A172 (cell line): ENCODE results near the gene PKDCC. TPM values are rescaled to one million over a fixed set of nuclear protein-coding genes. Genes with fewer than 3 reads are reported as not detected.
A peak's percentile ranks its signal among the peaks of the same experiment; 100 is the strongest.
"Not testable (repeated sequence)": the region's sequence is repeated elsewhere in the genome, so short reads cannot be mapped to it uniquely, and the experiment has no call there.

Experiments
- DNase-seq: peaks from one replicate; pipeline ENCODE4 v3.0.0-alpha.2; 2015; ENCODE audit warnings: low spot score
- total RNA-seq: library from RNA; depleted of rRNA; stranded (reverse); fragments of >200 nt; shearing (Covaris generic); gene quantifications from 2 replicates; pipeline ENCODE4 v1.2.3, GENCODE V29; 2014

The PKDCC gene
- total RNA-seq, 1 experiment from 2014 or later, result 4.8 TPM

- DNase-seq, result not testable (repeated sequence)
Observed at GRCh38 chr2:42065753-42066152, 17.9 kb downstream of the PKDCC start.

- not testable (repeated sequence) for DNase-seq
Observed at GRCh38 chr2:42067001-42067400, 19.2 kb downstream of the PKDCC start.

GRCh38 chr2:42067521-42067920 lies 19.7 kb downstream of the PKDCC start:
- no peak for DNase-seq

GRCh38 chr2:42068571-42069178 lies 20.9 kb downstream of the PKDCC start:
- DNase-seq, result no peak

- no peak for DNase-seq
Observed at GRCh38 chr2:42069568-42069967, 21.7 kb downstream of the PKDCC start.

- DNase-seq, result no peak
Observed at GRCh38 chr2:42071791-42072190, 24.0 kb downstream of the PKDCC start.

GRCh38 chr2:42072349-42073118 lies 24.7 kb downstream of the PKDCC start:
- peak; percentile 28 for DNase-seq

- DNase-seq, result no peak
Observed at GRCh38 chr2:42073739-42074503, 26.1 kb downstream of the PKDCC start.

- DNase-seq, result no peak
Observed at GRCh38 chr2:42074661-42075060, 26.8 kb downstream of the PKDCC start.

- no peak for DNase-seq
Observed at GRCh38 chr2:42076357-42077225, 28.8 kb downstream of the PKDCC start.

- DNase-seq, result no peak
Observed at GRCh38 chr2:42077343-42077742, 29.5 kb downstream of the PKDCC start.

- DNase-seq, result no peak
Observed at GRCh38 chr2:42079737-42080287, 32.0 kb downstream of the PKDCC start.

GRCh38 chr2:42081151-42081550 lies 33.3 kb downstream of the PKDCC start:
- DNase-seq, result not testable (repeated sequence)

- no peak for DNase-seq
Observed at GRCh38 chr2:42082016-42082415, 34.2 kb downstream of the PKDCC start.

- peak; percentile 68 for DNase-seq
Observed at GRCh38 chr2:42084231-42084671, 36.4 kb downstream of the PKDCC start.

- DNase-seq, result not testable (repeated sequence)
Observed at GRCh38 chr2:42085070-42085469, 37.2 kb downstream of the PKDCC start.

- no peak for DNase-seq
Observed at GRCh38 chr2:42085706-42086487, 38.1 kb downstream of the PKDCC start.

GRCh38 chr2:42086500-42086953 lies 38.7 kb downstream of the PKDCC start:
- DNase-seq, result peak; percentile 66

- DNase-seq, result no peak
Observed at GRCh38 chr2:42087137-42087856, 39.5 kb downstream of the PKDCC start.

- DNase-seq, result no peak
Observed at GRCh38 chr2:42087857-42088195, 40.0 kb downstream of the PKDCC start.
